GM19193 (cell line): ENCODE results near the gene KLHL8.

Experiments
- POLR2A ChIP-seq: IDR thresholded peaks from 4 replicates; pipeline ENCODE4 v1.6.1; 2011; ENCODE audit not compliant: insufficient read depth, insufficient read length; ENCODE audit errors: extremely low read depth

KLHL8 gene

DNA sequence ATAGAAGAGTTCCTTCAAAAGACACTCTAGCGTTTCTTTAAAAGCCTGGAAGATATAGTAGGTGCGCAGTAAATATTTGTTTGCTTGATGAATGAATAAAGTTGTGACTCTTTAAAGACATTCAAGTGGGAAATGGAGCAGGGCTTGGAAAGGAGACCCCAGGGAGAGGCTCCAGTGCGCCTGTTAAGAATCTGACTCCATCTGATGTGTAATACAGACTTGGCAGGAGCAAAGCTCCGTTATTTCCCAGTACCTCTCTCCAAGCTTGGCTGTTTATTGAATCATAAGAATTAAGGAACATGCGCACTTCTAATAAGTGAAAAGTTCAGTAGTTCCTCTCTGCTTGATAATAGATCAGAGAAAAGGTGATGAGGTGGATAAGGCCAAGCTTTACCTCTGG lies 18.8 kb upstream of the KLHL8 start:
- TF ChIP-seq POLR2A, result no peak

- TF ChIP-seq POLR2A, result no peak
Measured at GRCh38 chr4:87236861-87237260, 16.4 kb upstream of the KLHL8 start.

DNA sequence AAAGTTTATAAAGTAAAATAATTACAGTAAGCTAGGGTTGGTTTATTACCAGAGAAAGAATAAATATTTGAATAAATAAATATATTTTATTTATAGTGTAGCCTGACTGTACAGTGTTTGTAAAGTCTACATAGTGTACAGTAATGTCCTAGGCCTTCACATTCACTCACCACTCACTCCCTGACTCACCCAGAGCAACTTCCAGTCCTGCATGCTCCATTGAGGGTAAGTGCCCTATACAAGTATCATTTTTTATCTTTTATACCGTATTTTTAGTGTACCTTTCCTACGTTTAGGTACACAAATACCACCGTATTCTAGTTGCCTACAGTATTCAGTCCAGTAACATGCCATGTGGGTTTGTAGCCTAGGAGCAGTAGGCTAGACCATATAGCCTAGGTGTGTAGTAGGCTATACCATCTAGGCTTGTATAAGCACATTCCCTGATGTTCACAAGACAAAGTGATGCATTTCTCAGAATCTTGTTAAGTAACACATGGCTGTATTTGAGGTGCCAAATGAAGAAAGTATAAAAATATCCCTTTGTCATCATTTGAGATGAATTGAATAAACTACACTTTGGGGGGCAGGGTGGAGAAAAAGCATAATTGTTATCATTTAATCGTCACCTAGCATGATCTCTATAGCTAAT lies 14.7 kb upstream of the KLHL8 start:
- no peak for TF ChIP-seq POLR2A

DNA sequence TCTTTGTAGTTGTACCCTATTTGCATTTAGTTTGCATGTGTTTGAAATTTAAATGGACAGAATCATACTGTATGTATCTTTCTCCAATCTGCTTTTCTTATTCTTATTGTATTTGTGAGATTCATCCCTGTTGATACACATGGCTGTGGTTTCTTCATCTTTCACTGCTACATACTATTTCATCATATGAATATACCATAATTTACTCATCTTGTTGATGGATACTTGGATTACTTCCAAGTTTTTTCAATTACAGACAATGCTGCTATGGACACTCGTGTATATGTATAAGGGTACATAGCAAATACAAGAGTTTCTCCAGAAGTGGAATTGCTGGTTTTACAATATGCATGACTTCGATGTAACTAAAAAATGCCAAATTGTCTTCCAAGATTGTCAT lies 11.8 kb upstream of the KLHL8 start:
- no peak for TF ChIP-seq POLR2A

GRCh38 chr4:87230806-87231205 lies 10.4 kb upstream of the KLHL8 start:
- no peak for TF ChIP-seq POLR2A

DNA sequence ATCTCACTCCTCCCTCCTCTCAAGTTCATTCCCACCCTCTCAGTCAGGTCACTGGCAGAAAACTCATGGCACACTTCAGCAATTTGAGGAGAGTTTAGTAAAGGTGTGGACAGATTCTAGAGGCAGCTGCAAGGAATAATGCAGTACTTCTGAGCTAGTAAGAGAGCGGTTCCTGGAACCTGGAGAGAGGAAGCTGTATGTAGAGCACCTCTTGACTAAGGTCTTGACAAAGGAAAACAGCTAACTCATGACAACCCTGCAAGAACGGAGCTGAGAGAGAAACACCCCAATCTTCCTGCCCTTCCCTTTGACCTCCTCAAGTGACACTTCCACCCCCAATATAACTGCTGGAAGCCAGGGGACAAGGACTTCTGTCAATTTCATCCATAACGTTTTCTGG lies 9.6 kb upstream of the KLHL8 start:
- TF ChIP-seq POLR2A, result no peak

DNA sequence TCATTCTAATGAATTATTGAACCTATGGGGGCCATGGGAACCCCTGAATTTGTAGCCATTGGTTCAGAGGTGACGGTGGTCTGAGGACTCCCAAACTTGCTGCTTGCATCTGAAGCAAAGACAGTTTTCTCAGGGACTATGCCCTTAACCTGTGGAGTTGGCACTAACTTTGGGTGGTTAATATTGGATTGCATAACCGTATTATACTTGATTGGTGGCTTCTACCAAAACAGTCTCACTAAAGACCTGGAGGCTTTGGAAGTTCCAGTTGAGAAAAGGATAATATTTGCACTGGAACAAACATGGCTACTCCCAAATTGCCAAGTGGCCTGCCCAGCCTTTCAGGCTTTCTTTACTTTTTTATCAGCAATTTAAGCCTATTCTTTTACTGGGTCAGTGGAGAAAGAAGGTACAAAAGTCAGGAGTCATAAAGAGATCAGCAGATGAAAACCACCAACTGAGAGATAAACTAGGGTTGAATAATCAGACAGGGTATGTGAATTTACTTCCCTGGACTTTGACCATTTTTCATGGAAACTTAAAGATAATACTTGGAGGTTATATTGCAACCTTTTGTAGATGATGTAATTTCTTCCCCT lies 7.9 kb upstream of the KLHL8 start:
- no peak for TF ChIP-seq POLR2A

DNA sequence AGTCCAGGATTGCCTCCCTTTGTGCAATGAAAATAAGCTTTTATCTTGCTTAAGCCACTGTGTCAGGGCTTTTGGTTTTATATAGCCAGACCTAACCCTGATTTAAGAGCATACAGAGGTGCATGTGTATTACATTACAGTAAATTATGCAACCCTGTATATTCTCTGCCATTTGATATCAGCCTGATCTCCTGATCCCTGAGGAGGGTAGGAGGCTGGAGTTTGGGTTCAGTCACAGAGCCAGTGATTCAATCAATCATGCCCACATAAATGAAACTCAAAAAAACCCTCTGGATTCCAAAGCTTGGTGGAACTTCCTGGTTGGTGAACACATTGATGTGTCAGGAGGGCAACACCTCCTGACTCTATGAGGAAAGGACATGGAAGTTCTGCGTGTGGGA lies 7.3 kb upstream of the KLHL8 start:
- TF ChIP-seq POLR2A, result no peak

DNA sequence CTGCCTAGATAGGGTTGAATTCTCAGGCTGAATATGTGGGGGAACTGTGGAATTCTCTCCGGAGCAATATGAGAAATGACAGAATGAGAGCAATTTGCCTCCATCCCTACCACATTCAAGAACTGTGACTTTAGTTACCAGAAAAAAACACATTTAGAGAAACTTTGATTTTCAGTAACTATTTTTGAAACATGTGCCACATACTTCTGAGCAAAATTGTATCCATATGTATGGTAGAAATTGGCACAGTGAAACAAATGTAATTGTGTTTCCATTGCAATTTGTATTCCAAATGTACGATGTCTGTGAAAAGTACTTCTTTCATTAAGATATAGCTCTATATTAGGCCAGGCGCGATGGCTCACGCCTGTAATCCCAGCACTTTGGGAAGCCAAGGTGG lies 5.5 kb upstream of the KLHL8 start:
- TF ChIP-seq POLR2A, result no peak

- TF ChIP-seq POLR2A, result no peak
Measured at GRCh38 chr4:87224141-87224923, 3.9 kb upstream of the KLHL8 start.

DNA sequence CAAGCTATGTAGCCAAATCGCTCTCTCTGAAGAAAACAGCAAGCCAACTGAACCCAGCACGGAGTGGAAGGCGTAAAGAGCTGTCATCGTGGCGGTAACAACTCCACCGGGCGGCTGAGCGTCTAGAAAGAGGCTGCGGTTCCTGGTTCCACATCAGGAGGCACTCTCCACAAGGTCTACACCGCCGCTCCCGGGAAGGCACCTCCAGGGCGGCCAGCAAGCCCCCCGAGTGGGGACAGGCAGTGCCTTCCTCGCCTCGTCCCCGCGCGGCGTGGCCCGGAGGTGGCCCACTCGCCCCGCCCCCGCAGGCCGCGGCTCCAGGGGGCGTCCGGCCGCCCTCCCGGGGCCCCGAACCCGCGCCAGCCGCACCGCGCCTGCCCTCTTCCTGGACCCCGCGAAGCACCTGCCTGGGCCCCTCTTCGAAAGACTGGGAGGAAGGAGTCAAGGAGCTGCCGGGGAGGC lies 755 bp downstream of the KLHL8 start:
- no peak for TF ChIP-seq POLR2A

DNA sequence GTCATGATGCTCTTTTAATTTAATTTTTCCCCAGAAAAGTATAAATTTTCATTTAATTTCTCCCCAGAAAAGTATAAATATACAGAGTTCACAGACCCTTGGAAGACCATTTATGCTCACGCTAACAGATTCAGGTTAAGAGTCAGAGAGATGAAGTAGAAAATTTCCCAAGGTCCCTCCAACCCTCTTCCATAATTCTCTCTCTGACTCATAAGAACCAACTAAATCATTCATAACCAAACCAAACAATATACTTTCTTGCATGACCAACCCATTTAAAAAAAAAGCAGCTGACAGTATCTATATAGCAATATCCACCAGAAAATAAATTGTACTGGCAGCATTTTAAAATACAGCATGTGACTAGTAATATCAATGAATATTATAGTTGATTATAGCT lies 3.9 kb downstream of the KLHL8 start:
- TF ChIP-seq POLR2A, result no peak

GRCh38 chr4:87213421-87214075 lies 6.9 kb downstream of the KLHL8 start:
- no peak for TF ChIP-seq POLR2A

DNA sequence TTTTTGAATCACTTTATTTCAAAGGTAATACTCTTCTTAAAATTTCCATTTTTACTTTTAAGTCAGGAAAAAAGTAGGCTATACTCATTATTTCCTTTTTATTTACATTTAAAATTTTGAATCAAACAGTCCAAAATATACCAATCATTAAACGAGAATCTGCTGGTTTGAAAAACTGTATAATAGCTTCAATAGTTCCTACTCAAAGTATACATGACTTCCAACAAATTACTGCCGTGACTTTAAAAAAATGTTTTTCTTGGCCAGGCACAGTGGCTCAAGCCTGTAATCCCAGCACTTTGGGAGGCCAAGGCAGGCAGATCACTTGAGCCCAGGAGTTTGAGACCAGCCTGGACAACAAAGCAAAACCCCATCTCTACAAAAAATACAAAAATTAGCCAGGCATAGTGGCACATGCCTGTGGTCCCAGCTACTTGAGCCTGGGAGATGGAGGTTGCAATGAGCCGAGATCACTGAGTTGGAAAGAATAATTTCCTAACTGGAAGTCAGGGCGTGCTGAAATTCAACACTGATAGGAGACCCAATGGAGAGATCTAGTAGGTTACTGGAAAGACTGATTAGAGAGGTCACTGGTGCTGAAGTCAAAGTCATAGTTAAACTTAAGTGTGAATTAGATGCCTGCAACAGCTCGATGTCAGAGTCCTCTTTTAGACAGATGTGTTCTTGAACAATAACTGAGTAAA lies 9.0 kb downstream of the KLHL8 start:
- TF ChIP-seq POLR2A, result no peak

DNA sequence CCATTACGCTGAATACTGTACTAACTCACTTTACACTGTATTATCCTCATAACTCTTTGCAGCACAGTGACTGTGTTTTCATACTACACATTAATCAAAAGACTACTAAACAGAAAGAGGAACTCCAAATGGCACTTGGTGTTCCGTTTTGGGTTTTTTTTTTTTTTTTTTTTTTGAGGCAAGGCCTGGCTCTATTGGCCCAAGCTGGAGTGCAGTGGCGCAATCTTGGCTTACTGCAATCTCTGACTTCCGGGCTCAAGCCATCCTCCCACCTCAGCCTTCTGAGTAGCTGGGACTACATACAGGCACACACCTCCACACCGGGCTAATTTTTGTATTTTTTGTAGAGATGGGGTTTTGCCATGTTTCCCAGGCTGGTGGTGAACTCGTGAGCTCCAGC lies 10.7 kb downstream of the KLHL8 start:
- TF ChIP-seq POLR2A, result no peak
